Nephron progenitor cell (in vitro differentiated cells): ENCODE measurements around the gene SLC25A39.

Experiments used
- DNase-seq: peaks from one replicate; pipeline ENCODE4 v3.0.0; 2021
- H3K27ac Mint-ChIP-seq: 2 replicates; pipeline ENCODE4 v1.8.0; 2021; ENCODE audit warnings: mild to moderate bottlenecking, moderate library complexity, mixed read lengths
- H3K27me3 Mint-ChIP-seq: 2 replicates; pipeline ENCODE4 v1.8.0; 2021; ENCODE audit warnings: mild to moderate bottlenecking, low read depth, mixed read lengths; ENCODE audit not compliant: poor library complexity
- H3K36me3 Mint-ChIP-seq: 2 replicates; pipeline ENCODE4 v1.8.0; 2021; ENCODE audit warnings: low read depth, mixed read lengths
- H3K4me1 Mint-ChIP-seq: 2 replicates; pipeline ENCODE4 v1.8.0; 2021; ENCODE audit warnings: mixed read lengths
- H3K4me3 Mint-ChIP-seq: 2 replicates; pipeline ENCODE4 v1.8.0; 2021; ENCODE audit warnings: mild to moderate bottlenecking, moderate library complexity, mixed read lengths
- H3K9me3 Mint-ChIP-seq: 2 replicates; pipeline ENCODE4 v1.8.0; 2021; ENCODE audit warnings: mild to moderate bottlenecking, moderate library complexity, mixed read lengths
- CTCF ChIP-seq: fragments of 200-600 bp; sonication (generic); IDR thresholded peaks from 2 replicates; pipeline ENCODE4 v1.5.0; 2021; ENCODE audit warnings: antibody characterized with exemption

The SLC25A39 gene

GRCh38 chr17:44310609-44311376, 13.8 kb downstream of the SLC25A39 start:
- H3K4me1 Mint-ChIP-seq, result peaks cover 20% of the 10 kb centered on the region
- no peak for DNase-seq
- no peak for TF ChIP-seq CTCF
- no peak overlapping the region for H3K27ac Mint-ChIP-seq
- H3K36me3 Mint-ChIP-seq, result no peaks in the 10 kb centered on the region
- no peaks in the 10 kb centered on the region for H3K9me3 Mint-ChIP-seq
- H3K4me3 Mint-ChIP-seq, result no peak overlapping the region
- H3K27me3 Mint-ChIP-seq, result peaks cover 73% of the 10 kb centered on the region

GRCh38 chr17:44310188-44310587, 14.4 kb downstream of the SLC25A39 start:
- Mint-ChIP-seq H3K27ac (no peak overlapping the region), H3K27me3 (peaks cover 67% of the 10 kb centered on the region)

GRCh38 chr17:44309472-44309871, 15.2 kb downstream of the SLC25A39 start:
- no peak for TF ChIP-seq CTCF
- Mint-ChIP-seq H3K4me3 (no peak overlapping the region), H3K27ac (no peak overlapping the region), H3K27me3 (peaks cover 64% of the 10 kb centered on the region), H3K9me3 (no peaks in the 10 kb centered on the region), H3K36me3 (no peaks in the 10 kb centered on the region), H3K4me1 (peaks cover 15% of the 10 kb centered on the region)
- no peak for DNase-seq

More at GRCh38 chr17:44310188-44310587, 14.4 kb downstream of the SLC25A39 start:
- no peak overlapping the region for H3K4me3 Mint-ChIP-seq
- H3K36me3 Mint-ChIP-seq, result no peaks in the 10 kb centered on the region
- H3K4me1 Mint-ChIP-seq, result peaks cover 15% of the 10 kb centered on the region
- H3K9me3 Mint-ChIP-seq, result no peaks in the 10 kb centered on the region
- no peak for TF ChIP-seq CTCF
- no peak for DNase-seq

GRCh38 chr17:44308865-44309264, 15.8 kb downstream of the SLC25A39 start:
- DNase-seq, result no peak
- peaks cover 61% of the 10 kb centered on the region for H3K27me3 Mint-ChIP-seq
- H3K4me3 Mint-ChIP-seq, result no peak overlapping the region

GRCh38 chr17:44308320-44308818, 16.3 kb downstream of the SLC25A39 start, which contains the start of gene RUNDC3A:
Gene RUNDC3A, plus strand, starts transcription at chr17:44308601. Its CDS starts 232 bp downstream, at chr17:44308833.
- Mint-ChIP-seq H3K27me3 (peaks cover 58% of the 10 kb centered on the region), H3K9me3 (no peaks in the 10 kb centered on the region)

More at GRCh38 chr17:44308865-44309264, 15.8 kb downstream of the SLC25A39 start:
- H3K9me3 Mint-ChIP-seq, result no peaks in the 10 kb centered on the region
- TF ChIP-seq CTCF, result no peak
- peaks cover 15% of the 10 kb centered on the region for H3K4me1 Mint-ChIP-seq
- no peaks in the 10 kb centered on the region for H3K36me3 Mint-ChIP-seq
- H3K27ac Mint-ChIP-seq, result no peak overlapping the region

More at GRCh38 chr17:44308320-44308818, 16.3 kb downstream of the SLC25A39 start, which contains the start of gene RUNDC3A:
- no peak within 1 kb of the TSS for H3K27ac Mint-ChIP-seq
- peak within 1 kb of the TSS; percentile 82 for H3K4me3 Mint-ChIP-seq
- peak; percentile 99 for DNase-seq
- no peak for TF ChIP-seq CTCF
- peaks cover 15% of the 10 kb centered on the region for H3K4me1 Mint-ChIP-seq
- H3K36me3 Mint-ChIP-seq, result no peaks in the 10 kb centered on the region
